H1 (cell line): Measurements from ENCODE around the gene DCP1A. TPM values are rescaled to one million over a fixed set of nuclear protein-coding genes. Genes with fewer than 3 reads are reported as not detected.

Experiments
- CTCF ChIA-PET: fragments of 300-600 bp; sonication (Branson Sonifier 250); formaldehyde crosslinking; loops from one replicate; lab custom pipeline; 2021; ENCODE audit not compliant: partially characterized antibody; lab: Charles Lee
- POLR2A ChIA-PET: fragments of 300-600 bp; sonication (Branson Sonifier 250); formaldehyde crosslinking; loops from one replicate; lab custom pipeline; 2021; ENCODE audit warnings: inconsistent platforms; ENCODE audit not compliant: partially characterized antibody; lab: Charles Lee
- DNase-seq, 2 experiments: peaks; one replicate each; pipeline versions ENCODE4 v3.0.0 to v3.0.0-alpha.2; 2010 to 2022; ENCODE audit warnings: low spot score in 2 of 2, low read depth in 1 of 2, mixed read lengths in 1 of 2
- FAIRE-seq: peaks from 2 replicates; lab custom pipeline; 2011; peaks lifted over from hg19 to GRCh38; lab: Jason Lieb, UNC
- H2AFZ ChIP-seq: 2 replicates; pipeline ENCODE4 v1.8.1; 2012; ENCODE audit warnings: low read length, inconsistent platforms
- H2AK5ac ChIP-seq: 2 replicates; pipeline ENCODE4 v1.6.1; 2013; ENCODE audit warnings: low read depth, low read length
- H2BK120ac ChIP-seq: replicated peaks from 2 replicates; pipeline ENCODE3; 2013; ENCODE audit warnings: low read depth, low read length, inconsistent platforms
- H2BK12ac ChIP-seq: 2 replicates; pipeline ENCODE4 v1.6.1; 2013; ENCODE audit warnings: low read depth, low read length
- H2BK15ac ChIP-seq: 2 replicates; pipeline ENCODE4 v1.6.1; 2013; ENCODE audit warnings: low read length
- H2BK20ac ChIP-seq: 2 replicates; pipeline ENCODE4 v1.6.1; 2013; ENCODE audit warnings: low read length
- H2BK5ac ChIP-seq: 2 replicates; pipeline ENCODE4 v1.6.1; 2013; ENCODE audit warnings: low read depth, low read length
- H3K14ac ChIP-seq: 2 replicates; pipeline ENCODE4 v1.6.1; 2013; ENCODE audit warnings: inconsistent platforms; ENCODE audit not compliant: insufficient read length
- H3K18ac ChIP-seq: 2 replicates; pipeline ENCODE4 v1.6.1; 2013; ENCODE audit warnings: low read length; ENCODE audit errors: extremely low read depth
- H3K23ac ChIP-seq: 2 replicates; pipeline ENCODE4 v1.6.1; 2013; ENCODE audit warnings: inconsistent platforms; ENCODE audit not compliant: insufficient read length
- H3K23me2 ChIP-seq: 2 replicates; pipeline ENCODE4 v1.6.1; 2013; ENCODE audit warnings: low read depth, low read length
- H3K27ac ChIP-seq: 2 replicates; pipeline ENCODE4 v1.6.1; 2011; ENCODE audit warnings: low read depth, low read length, inconsistent platforms
- H3K27me3 ChIP-seq, 4 experiments: replicated peaks in 1 of 4; 1 replicate in 1 of 4; 2 replicates in 3 of 4; pipeline versions ENCODE4 v1.6.1 to v1.8.1; 2011 to 2013; ENCODE audit warnings: low read length in 3 of 4, mild to moderate bottlenecking in 3 of 4, inconsistent platforms in 2 of 4, mixed read lengths in 2 of 4, moderate library complexity in 1 of 4; ENCODE audit not compliant: control insufficient read depth in 3 of 4, insufficient read depth in 3 of 4; ENCODE audit errors: extremely low read depth in 1 of 4
- H3K36me3 ChIP-seq, 4 experiments: 2 replicates each; pipeline versions ENCODE4 v1.6.1 to v1.8.1; 2011 to 2013; ENCODE audit warnings: mild to moderate bottlenecking in 4 of 4, low read length in 3 of 4, moderate library complexity in 2 of 4, control low read depth in 1 of 4, inconsistent platforms in 1 of 4; ENCODE audit not compliant: insufficient read depth in 4 of 4, control insufficient read depth in 2 of 4
- H3K4ac ChIP-seq: replicated peaks from 2 replicates; pipeline ENCODE3; 2013; ENCODE audit warnings: low read length, low read depth, mixed read lengths, inconsistent platforms; ENCODE audit not compliant: insufficient read length
- H3K4me1 ChIP-seq, 4 experiments: replicated peaks in 1 of 4; 1 replicate in 1 of 4; 2 replicates in 3 of 4; pipeline versions ENCODE4 v1.6.1 to v1.8.1; 2011 to 2013; ENCODE audit warnings: low read length in 3 of 4, inconsistent platforms in 2 of 4, mixed read lengths in 1 of 4; ENCODE audit not compliant: insufficient read depth in 4 of 4, control insufficient read depth in 3 of 4
- H3K4me2 ChIP-seq, 2 experiments: 2 replicates each; pipeline versions ENCODE4 v1.6.1 to v1.8.1; 2011 to 2013; ENCODE audit warnings: low read depth in 2 of 2, low read length in 2 of 2, control low read depth in 1 of 2, inconsistent platforms in 1 of 2, mild to moderate bottlenecking in 1 of 2; ENCODE audit not compliant: insufficient read depth in 1 of 2
- H3K4me3 ChIP-seq, 4 experiments: fragments of 200-600, 300-600 bp in 1 of 4; sonication (generic), shearing (Covaris generic), sonication (Bioruptor Twin) in 1 of 4; 2 replicates each; pipeline versions ENCODE4 v1.5.1 to v1.8.1; 2011 to 2016; ENCODE audit warnings: low read length in 4 of 4, low read depth in 3 of 4, control low read depth in 2 of 4, inconsistent platforms in 2 of 4, mild to moderate bottlenecking in 2 of 4, mixed read lengths in 1 of 4, moderate library complexity in 1 of 4; ENCODE audit not compliant: insufficient read depth in 2 of 4; ENCODE audit errors: extremely low read depth in 1 of 4
- H3K56ac ChIP-seq: replicated peaks from 2 replicates; pipeline ENCODE3; 2013; ENCODE audit warnings: low read depth, mild to moderate bottlenecking, mixed read lengths, low read length, inconsistent platforms; ENCODE audit not compliant: insufficient read length
- H3K79me1 ChIP-seq: 2 replicates; pipeline ENCODE4 v1.6.1; 2013; ENCODE audit warnings: low read depth, low read length, control low read depth
- H3K79me2 ChIP-seq, 2 experiments: 2 replicates each; pipeline versions ENCODE4 v1.6.1 to v1.8.1; 2012 to 2013; ENCODE audit warnings: low read length in 2 of 2, mild to moderate bottlenecking in 2 of 2, inconsistent platforms in 1 of 2; ENCODE audit not compliant: insufficient read depth in 2 of 2, control insufficient read depth in 1 of 2
- H3K9ac ChIP-seq, 4 experiments: replicated peaks in 1 of 4; 1 replicate in 1 of 4; 2 replicates in 3 of 4; pipeline versions ENCODE4 v1.6.1 to v1.8.1; 2011 to 2013; ENCODE audit warnings: low read depth in 3 of 4, low read length in 3 of 4, control low read depth in 2 of 4, mild to moderate bottlenecking in 2 of 4, moderate library complexity in 2 of 4, inconsistent platforms in 1 of 4; ENCODE audit errors: extremely low read depth in 1 of 4
- H3K9me3 ChIP-seq, 2 experiments: 2 replicates each; pipeline versions ENCODE4 v1.6.1 to v1.8.1; 2012 to 2013; ENCODE audit warnings: mild to moderate bottlenecking in 2 of 2, moderate library complexity in 2 of 2, control low read depth in 1 of 2, inconsistent platforms in 1 of 2, low read depth in 1 of 2, low read length in 1 of 2, mixed read lengths in 1 of 2; ENCODE audit not compliant: insufficient read depth in 2 of 2
- H4K20me1 ChIP-seq, 2 experiments: replicated peaks in 1 of 2; 2 replicates each; pipeline versions ENCODE3 to v1.8.1; 2011 to 2013; ENCODE audit warnings: inconsistent platforms in 2 of 2, low read length in 2 of 2, mild to moderate bottlenecking in 1 of 2; ENCODE audit not compliant: insufficient read depth in 2 of 2, control insufficient read depth in 1 of 2
- H4K5ac ChIP-seq: 2 replicates; pipeline ENCODE4 v1.6.1; 2013; ENCODE audit warnings: low read length, low read depth, mixed read lengths, inconsistent platforms; ENCODE audit not compliant: insufficient read length
- H4K8ac ChIP-seq: 2 replicates; pipeline ENCODE4 v1.8.0; 2013; ENCODE audit warnings: mild to moderate bottlenecking, moderate library complexity, low read length, inconsistent platforms; ENCODE audit not compliant: insufficient read depth; ENCODE audit errors: extremely low read depth
- H4K91ac ChIP-seq: replicated peaks from 2 replicates; pipeline ENCODE3; 2013; ENCODE audit warnings: low read length, mixed read lengths, inconsistent platforms; ENCODE audit not compliant: insufficient read length
- ASH2L ChIP-seq: fragments of 200-600, 300-600 bp; sonication (generic); IDR thresholded peaks from one replicate; pipeline ENCODE4 v1.7.1; 2017; ENCODE audit warnings: low read length
- HDAC6 ChIP-seq: IDR thresholded peaks from one replicate; pipeline ENCODE4 v1.7.1; 2012; ENCODE audit warnings: low read depth, mild to moderate bottlenecking, inconsistent platforms, low read length, moderate library complexity
- JUN ChIP-seq: IDR thresholded peaks from 2 replicates; pipeline ENCODE4 v1.6.1; 2011; ENCODE audit warnings: low read depth, mild to moderate bottlenecking, improper control_type of control experiment, low read length
- NANOG ChIP-seq: IDR thresholded peaks from 2 replicates; pipeline ENCODE4 v1.6.1; 2011; ENCODE audit warnings: low read length, low read depth, mild to moderate bottlenecking, inconsistent platforms; ENCODE audit not compliant: insufficient read depth, poor library complexity, severe bottlenecking
- POLR2A ChIP-seq, 2 experiments: IDR thresholded peaks; 1 replicate in 1 of 2; 2 replicates in 1 of 2; pipeline ENCODE4 v1.6.1; 2011; ENCODE audit warnings: low read depth in 2 of 2, low read length in 2 of 2, mild to moderate bottlenecking in 2 of 2; ENCODE audit errors: control extremely low read depth in 1 of 2
- POU5F1 ChIP-seq: IDR thresholded peaks from 2 replicates; pipeline ENCODE4 v1.6.1; 2011; ENCODE audit warnings: low read depth, mild to moderate bottlenecking, low read length, moderate library complexity
- TBP ChIP-seq: IDR thresholded peaks from 2 replicates; pipeline ENCODE4 v1.6.1; 2011; ENCODE audit warnings: low read depth, low read length, improper control_type of control experiment
- YY1 ChIP-seq: IDR thresholded peaks from 2 replicates; pipeline ENCODE4 v1.6.1; 2011; ENCODE audit warnings: low read depth, mild to moderate bottlenecking, low read length
- WGBS, 2 experiments: shearing (Covaris generic) in 1 of 2; methylation state at CpG; one replicate each; pipeline versions ENCODE4 v1.1.6 to v1.1.7; 2013 to 2015; ENCODE audit warnings: low lambda C conversion rate in 2 of 2, mixed read lengths in 2 of 2, inconsistent platforms in 1 of 2, low coverage in 1 of 2, missing lambda C conversion rate in 1 of 2; ENCODE audit not compliant: insufficient replicate concordance in 2 of 2, insufficient coverage in 1 of 2, insufficient read length in 1 of 2; ENCODE audit errors: extremely low coverage in 1 of 2, missing lambda C conversion rate in 1 of 2; 5-methylcytosine and 5-hydroxymethylcytosine counted together
- polyA plus RNA-seq, 7 experiments: library from polyadenylated mRNA; depleted of rRNA in 3 of 7; stranded (reverse) in 5 of 7; unstranded in 2 of 7; fragments of >200 nt in 5 of 7; fragments of 200-250 nt in 2 of 7; gene quantifications; 1 replicate in 5 of 7; 2 replicates in 1 of 7; 4 replicates in 1 of 7; pipeline versions ENCODE4 v1.2.1 to v1.2.3, GENCODE V29; 2011 to 2013; ENCODE audit warnings: missing spikeins in 2 of 7, mixed read lengths in 2 of 7
- total RNA-seq: library from RNA; stranded (reverse); fragmentation: NEBNext Ultra II Directional; extraction: Animal tissue kit (Norgen Biotek cat#: 25700); gene quantifications from 2 replicates; pipeline ENCODE4 v1.2.1, GENCODE V29; 2021
- TF ChIP-seq, protein P1 (sequence below): IDR thresholded peaks from 2 replicates; pipeline ENCODE4 v1.6.1; 2012; ENCODE audit warnings: inconsistent platforms

Gene DCP1A
- total and polyA plus RNA-seq, 2 of the 8 experiments (the other 6 are each of a cell fraction or from before 2014, with no cell fraction given): 13.2 to 15.9 TPM

DNA sequence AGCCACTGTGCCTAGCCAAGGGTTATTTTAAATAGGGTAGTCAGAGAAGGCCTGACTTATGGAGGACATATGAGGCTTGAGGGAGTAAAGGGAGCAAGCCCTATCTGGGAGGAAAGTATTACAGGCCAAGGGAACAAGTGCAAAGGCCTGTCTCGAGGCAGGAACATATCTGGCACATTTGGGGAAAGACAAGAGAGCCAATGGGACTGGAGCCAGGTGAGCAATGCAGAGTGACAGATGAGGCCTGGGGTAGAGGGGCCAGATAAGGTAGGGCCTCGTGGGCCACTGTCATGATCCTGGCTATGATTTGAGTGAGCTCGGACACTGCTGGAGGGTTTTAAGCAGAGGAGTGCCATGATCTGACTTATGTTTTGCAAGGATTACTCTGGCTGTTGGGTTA is 43.8 kb downstream of the DCP1A start:
- H3K23ac ChIP-seq: no peak overlapping the region
- POLR2A ChIA-PET: no interaction called here
- H3K14ac ChIP-seq: no peak overlapping the region
- no peak overlapping the region for H2AFZ ChIP-seq
- no peak overlapping the region for H2BK5ac ChIP-seq
- DNase-seq (no peak), FAIRE-seq (no peak)
- no peak overlapping the region for H2BK12ac ChIP-seq
- no peaks in the 10 kb centered on the region for H3K27me3 ChIP-seq
- H2BK15ac ChIP-seq: no peak overlapping the region
- H3K36me3 ChIP-seq: peaks cover 6 to 23% (median 10%) of the 10 kb centered on the region in 4 experiments; a peak in 7 of 8 replicates
- H3K4me3 ChIP-seq: no peak overlapping the region
- CTCF ChIA-PET: interaction anchor here (0.6 to 1.7 kb wide), 3 partner anchors 9 to 730 kb away, joined by 3 to 5 read pairs (median 3); no protein-coding TSS in a partner anchor
- no peak overlapping the region for H3K4me2 ChIP-seq
- no peak overlapping the region for H4K5ac ChIP-seq
- H2AK5ac ChIP-seq: no peak overlapping the region
- no peaks in the 10 kb centered on the region for H3K9me3 ChIP-seq
- no peak overlapping the region for H4K8ac ChIP-seq
- TF ChIP-seq NANOG (no peak), JUN (no peak), ASH2L (no peak), YY1 (no peak), HDAC6 (no peak), POU5F1 (no peak), POLR2A (IDR thresholded peaks at IDR 0.05; ENCODE audit: control extremely low read depth in 1 of 2, low read depth in 2 of 2, low read length in 2 of 2) (no peak), TBP (no peak)
- TF ChIP-seq, protein P1, sequence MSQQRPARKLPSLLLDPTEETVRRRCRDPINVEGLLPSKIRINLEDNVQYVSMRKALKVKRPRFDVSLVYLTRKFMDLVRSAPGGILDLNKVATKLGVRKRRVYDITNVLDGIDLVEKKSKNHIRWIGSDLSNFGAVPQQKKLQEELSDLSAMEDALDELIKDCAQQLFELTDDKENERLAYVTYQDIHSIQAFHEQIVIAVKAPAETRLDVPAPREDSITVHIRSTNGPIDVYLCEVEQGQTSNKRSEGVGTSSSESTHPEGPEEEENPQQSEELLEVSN: no peak
- TF ChIP-seq, all 59 proteins: peak for 0
- no peak overlapping the region for H4K91ac ChIP-seq
- H3K79me2 ChIP-seq: no peaks in the 10 kb centered on the region
- no peak overlapping the region for H3K56ac ChIP-seq
- no peak overlapping the region for H3K9ac ChIP-seq
- peaks cover 0 to 3% of the 10 kb centered on the region in 2 experiments for H4K20me1 ChIP-seq
- no peak overlapping the region for H3K4ac ChIP-seq
- no peaks in the 10 kb centered on the region for H3K4me1 ChIP-seq
- H2BK20ac ChIP-seq: no peak overlapping the region
- H3K23me2 ChIP-seq: no peaks in the 10 kb centered on the region
- H3K18ac ChIP-seq: no peak overlapping the region
- no peaks in the 10 kb centered on the region for H3K79me1 ChIP-seq
- H3K27ac ChIP-seq: no peak overlapping the region
- 98% methylated on average over 3 of the region's 3 CpGs; no CpG with 5 or more reads in 1 of the 2 experiments for WGBS, 2 experiments
- no peak overlapping the region for H2BK120ac ChIP-seq
